Measurements from ENCODE around the gene BAG5. TPM values are rescaled to one million over a fixed set of nuclear protein-coding genes. Genes with fewer than 3 reads are reported as not detected.

The BAG5 gene
- total and polyA plus RNA-seq, 2 of the 4 experiments (the other 2 are of a cell fraction): 6.7 to 22.2 TPM

GRCh38 chr14:103545219-103545914 lies 17.1 kb downstream of the BAG5 start:
- DNase-seq (no peak), ATAC-seq (ENCODE audit: low read depth) (no peak)
- Histone ChIP-seq H2AK9ac (replicated peaks; ENCODE audit: low read depth, low read length, poor library complexity) (no peak overlapping the region), H3K36me3 (ENCODE audit: control insufficient read depth, insufficient read depth, low read length) (no peaks in the 10 kb centered on the region), H3K23ac (ENCODE audit: low read depth, low read length) (no peak overlapping the region), H4K8ac (ENCODE audit: low read depth in 2 of 2, low read length in 2 of 2) (no peak overlapping the region), H3K9ac (ENCODE audit: low read depth, low read length) (no peak overlapping the region), H4K91ac (ENCODE audit: insufficient read depth, low read depth, low read length) (no peak overlapping the region), H4K20me1 (ENCODE audit: insufficient read depth, low read length) (peaks cover 8% of the 10 kb centered on the region; the same call in 1 of the 2 replicates), H2BK15ac (ENCODE audit: low read depth, low read length) (no peak overlapping the region), H3K18ac (ENCODE audit: low read depth, low read length) (no peak overlapping the region), H3K27me3 (ENCODE audit: control insufficient read depth, insufficient read depth, low read length) (no peaks in the 10 kb centered on the region), H3K27ac (ENCODE audit: insufficient read depth, low read length) (no peak overlapping the region), H4K5ac (ENCODE audit: low read depth, low read length) (no peak overlapping the region), H2BK120ac (ENCODE audit: low read depth, low read length) (no peak overlapping the region), H3K4me1 (ENCODE audit: control insufficient read depth, insufficient read depth, low read length) (peaks cover 19% of the 10 kb centered on the region), H3K79me1 (ENCODE audit: low read depth in 1 of 2, low read length in 2 of 2) (no peaks in the 10 kb centered on the region; a peak in 1 of 4 replicates), H2AK5ac (ENCODE audit: low read depth, low read length) (no peak overlapping the region), H3K4ac (ENCODE audit: low read depth, low read length) (no peak overlapping the region), H3K9me1 (ENCODE audit: insufficient read depth, low read length) (no peaks in the 10 kb centered on the region), H2BK5ac (ENCODE audit: low read depth, low read length, poor library complexity, severe bottlenecking) (no peak overlapping the region), H3K56ac (ENCODE audit: extremely low read depth, insufficient read depth, low read length) (no peak overlapping the region), H3K4me3 (ENCODE audit: insufficient read depth, low read depth, low read length) (no peak overlapping the region), H2AFZ (replicated peaks; ENCODE audit: low read length, poor library complexity) (no peak overlapping the region), H3K9me3 (ENCODE audit: control insufficient read depth, insufficient read depth, low read length) (no peaks in the 10 kb centered on the region), H3K14ac (replicated peaks; ENCODE audit: low read depth, low read length) (no peak overlapping the region), H2BK20ac (ENCODE audit: low read depth, low read length) (no peak overlapping the region), H3K4me2 (ENCODE audit: low read depth, low read length) (no peak overlapping the region)
- POLR2A ChIA-PET (ENCODE audit: unreplicated experiment): no interaction called here
- WGBS, 2 experiments (ENCODE audit: extremely low coverage in 2 of 2, insufficient read length in 1 of 2): 83% methylated on average over 11 of the region's 29 CpGs; no CpG with 5 or more reads in 1 of the 2 experiments
- CTCF ChIA-PET: no interaction called here
- intact Hi-C loops (cut with micrococcal nuclease) (no loop called here), dilution Hi-C loops (cut with HindIII; ENCODE audit: low sequenced_read_pairs, unreplicated experiment) (no loop called here), in situ Hi-C loops (cut with MboI; ENCODE audit: low sequenced_read_pairs) (no loop called here)
- BruUV-seq (replicated peaks): no TSS peak
- TF ChIP-seq NFE2L2 (IDR thresholded peaks at IDR 0.05; ENCODE audit: low read depth, low read length) (no peak), CTCF (conservative IDR thresholded peaks at IDR 0.05; ENCODE audit: low read depth, low read length) (no peak), CEBPB (IDR thresholded peaks at IDR 0.05; ENCODE audit: low read depth, low read length) (no peak), MAFK (IDR thresholded peaks at IDR 0.05; ENCODE audit: low read depth, low read length) (no peak), USF2 (IDR thresholded peaks at IDR 0.05; ENCODE audit: low read depth, low read length) (no peak), MAZ (IDR thresholded peaks at IDR 0.05; ENCODE audit: borderline replicate concordance, low read depth, low read length) (no peak), MXI1 (IDR thresholded peaks at IDR 0.05; ENCODE audit: borderline replicate concordance, low read depth, low read length) (no peak), FOS (IDR thresholded peaks at IDR 0.05; ENCODE audit: low read depth, low read length) (no peak), ELK1 (IDR thresholded peaks at IDR 0.05; ENCODE audit: borderline replicate concordance, low read depth, low read length) (no peak), BHLHE40 (IDR thresholded peaks at IDR 0.05; ENCODE audit: low read depth, low read length) (no peak), SMC3 (IDR thresholded peaks at IDR 0.05; ENCODE audit: low read depth, low read length) (no peak), POLR2A (IDR thresholded peaks at IDR 0.05; ENCODE audit: low read depth, low read length) (no peak), RCOR1 (IDR thresholded peaks at IDR 0.05; ENCODE audit: insufficient replicate concordance, low read length) (no peak), RFX5 (IDR thresholded peaks at IDR 0.05; ENCODE audit: low read depth, low read length) (no peak), CHD1 (IDR thresholded peaks at IDR 0.05; ENCODE audit: low read depth, low read length) (no peak), RAD21 (IDR thresholded peaks at IDR 0.05; ENCODE audit: low read length) (no peak)
